LNCAP (cell line): ENCODE measurements around the gene RAPGEF6.

ENCODE experiments used
- CTCF ChIP-seq: fragments of 450-650 bp; IDR thresholded peaks from 2 replicates; pipeline ENCODE4 v1.5.1; 2017; ENCODE audit warnings: mild to moderate bottlenecking

RAPGEF6 gene

GRCh38 chr5:131394128-131394527 is 240.9 kb downstream of the RAPGEF6 start:
- no peak for TF ChIP-seq CTCF

GRCh38 chr5:131393498-131393968 is 241.5 kb downstream of the RAPGEF6 start:
- no peak for TF ChIP-seq CTCF

GRCh38 chr5:131392466-131393095 is 242.4 kb downstream of the RAPGEF6 start:
- no peak for TF ChIP-seq CTCF

- TF ChIP-seq CTCF, result no peak
These were observed 245.2 kb downstream of the RAPGEF6 start for GRCh38 chr5:131389869-131390265.

GRCh38 chr5:131389096-131389868 is 245.7 kb downstream of the RAPGEF6 start:
- TF ChIP-seq CTCF, result no peak

- TF ChIP-seq CTCF, result no peak
These were observed 247.8 kb downstream of the RAPGEF6 start for GRCh38 chr5:131387255-131387654.

GRCh38 chr5:131386779-131387178 is 248.2 kb downstream of the RAPGEF6 start:
- TF ChIP-seq CTCF, result no peak
